HG02610 (cell line): ENCODE results near the gene CIP2A.
A peak's percentile ranks its signal among the peaks of the same experiment; 100 is the strongest.

ENCODE experiments used
- ATAC-seq: cut with Tn5 transposase; IDR thresholded peaks from one replicate; pipeline ENCODE4 v1.9.1; 2021; ENCODE audit warnings: mild to moderate bottlenecking, moderate library complexity; ENCODE audit not compliant: unreplicated experiment

CIP2A gene

DNA sequence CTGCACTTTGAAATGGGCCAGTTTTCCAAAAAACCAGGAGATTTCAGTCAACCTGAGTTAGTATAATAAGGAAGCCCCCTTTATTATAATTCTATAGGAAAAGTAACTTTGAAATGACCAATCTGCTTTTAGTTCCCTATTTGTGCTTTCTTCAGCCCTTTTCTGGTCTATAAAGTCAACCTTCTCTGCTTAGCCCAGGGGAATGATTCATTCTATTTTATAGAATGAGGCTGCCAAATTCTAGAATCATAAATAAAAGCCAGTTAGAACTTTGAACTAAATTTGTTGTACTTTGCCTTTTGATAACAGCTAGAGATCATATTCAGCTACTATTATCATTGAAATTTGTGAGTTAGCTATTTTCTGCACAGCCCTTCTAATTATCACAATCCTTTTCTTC lies 24.7 kb downstream of the CIP2A start:
- no peak for ATAC-seq

DNA sequence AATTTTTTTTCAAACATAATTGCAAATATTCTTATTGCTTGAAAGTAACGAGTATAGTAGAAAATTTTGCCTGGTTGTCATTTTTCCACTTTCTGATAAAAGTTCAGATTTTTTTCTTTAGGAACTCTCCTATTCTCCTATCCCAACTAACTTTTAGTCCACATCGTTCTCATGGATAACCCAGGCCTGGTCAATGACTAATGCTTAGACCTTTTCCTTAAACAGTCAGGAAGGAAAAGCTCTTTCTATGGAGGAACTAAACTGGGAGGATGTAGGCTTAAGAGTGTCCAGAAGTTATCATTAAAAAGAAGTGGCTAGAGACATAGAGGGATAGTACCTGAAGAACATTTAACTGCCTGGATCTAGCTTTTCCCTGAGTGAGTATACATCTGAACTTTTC lies 26.7 kb downstream of the CIP2A start:
- no peak for ATAC-seq

DNA sequence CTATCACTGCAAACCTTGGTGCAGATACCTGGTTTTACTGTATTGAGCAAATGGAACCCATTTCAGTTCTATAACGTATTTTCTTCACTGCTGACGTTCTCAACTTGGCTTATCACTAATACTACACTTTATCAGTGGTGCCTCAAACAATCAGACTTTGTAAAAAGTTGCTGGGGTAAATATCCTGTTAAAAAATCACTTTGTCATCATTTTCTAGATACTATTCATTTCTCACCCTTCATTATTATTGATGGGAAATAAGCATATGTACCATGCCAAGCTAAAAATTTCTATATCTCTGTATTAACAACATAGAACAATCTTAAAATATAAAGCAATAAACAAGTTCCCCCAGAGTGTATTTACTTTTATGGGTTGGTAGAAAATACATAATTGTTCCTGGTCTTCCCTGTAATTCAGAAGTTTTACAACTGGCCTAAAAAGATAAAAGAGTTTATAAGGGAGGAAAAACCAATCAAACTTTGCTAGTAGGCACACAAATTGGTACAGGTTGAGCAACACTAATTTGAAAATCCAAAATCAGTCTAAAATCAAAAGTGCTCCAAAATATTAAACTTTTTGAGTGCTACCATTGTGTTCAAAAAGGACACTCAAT lies 33.2 kb downstream of the CIP2A start:
- no peak for ATAC-seq

DNA sequence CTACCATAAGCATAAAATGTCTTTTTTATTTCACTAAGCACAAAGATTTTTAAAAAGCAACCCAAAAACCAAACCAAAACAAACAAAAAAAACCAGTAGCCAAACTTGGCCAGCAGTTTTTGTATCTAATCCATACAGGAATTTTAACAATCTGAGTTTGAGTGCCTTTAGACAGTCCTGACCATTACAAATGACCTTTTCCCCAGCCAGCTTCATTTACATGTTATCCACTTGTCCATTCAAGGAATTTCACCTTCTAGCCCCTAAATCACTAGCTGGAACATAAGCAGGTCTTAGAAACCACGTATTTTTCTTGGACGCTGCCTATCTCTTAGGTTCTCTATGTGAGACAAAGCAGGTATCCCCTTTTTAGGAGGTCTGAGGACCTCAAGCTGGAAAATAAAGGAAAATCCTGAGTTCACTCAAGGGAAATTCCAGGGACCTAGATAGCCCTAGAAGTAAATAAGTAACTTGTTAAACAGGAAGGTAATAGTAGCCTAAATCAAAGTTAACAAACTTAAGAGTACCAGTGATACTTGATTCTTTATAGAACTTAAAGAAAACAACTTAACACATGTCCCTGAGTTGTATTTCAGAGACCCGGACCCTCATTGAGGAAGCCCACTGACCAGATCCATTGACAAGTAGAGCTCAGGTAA lies 34.2 kb downstream of the CIP2A start:
- no peak for ATAC-seq

DNA sequence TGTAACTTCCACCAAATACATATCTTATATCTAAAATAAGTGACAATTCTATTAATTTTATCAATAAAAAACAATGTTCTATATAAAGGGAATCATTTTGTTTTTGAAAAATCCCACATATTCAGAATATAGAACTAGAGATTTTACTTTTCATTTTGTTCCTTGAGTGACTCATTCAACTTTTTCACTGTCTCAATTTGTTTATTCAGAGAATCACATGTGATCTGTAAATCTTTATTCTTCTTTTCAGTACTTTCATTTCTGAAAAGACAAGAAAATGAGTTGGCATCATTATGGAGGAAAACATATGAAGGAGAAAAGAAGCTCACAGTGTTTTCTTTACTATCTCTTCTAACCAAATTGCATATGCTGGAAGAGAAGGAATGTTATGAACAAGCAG lies 35.0 kb downstream of the CIP2A start:
- ATAC-seq, result no peak

DNA sequence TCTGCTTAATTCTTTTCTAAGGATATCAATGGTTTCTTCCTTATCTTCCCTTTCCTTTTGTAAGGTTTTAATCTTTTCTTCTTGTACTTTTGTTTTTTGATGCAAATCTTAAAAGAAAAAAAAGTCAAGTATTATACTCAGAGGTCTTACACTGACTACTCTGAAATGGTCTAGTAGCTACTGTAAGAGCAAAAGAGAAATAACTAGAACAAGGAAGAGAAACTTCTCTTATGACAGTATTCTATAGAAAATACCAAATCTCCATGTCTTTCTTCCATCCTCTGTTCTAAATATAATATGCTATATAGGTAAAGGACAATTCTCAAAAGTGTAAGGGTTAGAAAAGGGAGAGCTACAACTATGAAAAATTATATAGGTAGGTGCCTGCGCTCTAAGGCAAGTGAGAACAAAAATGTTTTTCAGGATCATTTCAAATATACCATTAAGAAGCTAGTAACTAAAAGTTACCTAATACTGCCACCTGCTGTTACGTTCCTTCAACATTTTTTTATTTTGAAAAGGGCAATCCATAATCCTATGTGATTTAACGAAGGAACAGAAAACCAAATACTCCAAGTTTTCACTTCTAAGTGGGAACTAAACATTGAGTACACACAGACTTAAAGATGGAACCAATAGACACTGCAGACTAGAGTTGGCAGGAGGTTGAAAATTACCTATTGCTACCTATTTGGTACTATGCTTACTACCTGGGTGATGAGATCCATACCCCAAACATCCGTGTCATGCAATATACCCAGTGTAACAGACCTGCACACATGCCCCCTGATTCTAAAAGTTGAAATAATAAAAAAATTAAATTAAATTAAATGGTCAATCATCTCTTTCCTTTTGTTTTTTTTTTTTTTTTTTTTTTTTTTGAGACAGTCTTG lies 36.7 kb downstream of the CIP2A start:
- ATAC-seq, result peak; percentile 51

DNA sequence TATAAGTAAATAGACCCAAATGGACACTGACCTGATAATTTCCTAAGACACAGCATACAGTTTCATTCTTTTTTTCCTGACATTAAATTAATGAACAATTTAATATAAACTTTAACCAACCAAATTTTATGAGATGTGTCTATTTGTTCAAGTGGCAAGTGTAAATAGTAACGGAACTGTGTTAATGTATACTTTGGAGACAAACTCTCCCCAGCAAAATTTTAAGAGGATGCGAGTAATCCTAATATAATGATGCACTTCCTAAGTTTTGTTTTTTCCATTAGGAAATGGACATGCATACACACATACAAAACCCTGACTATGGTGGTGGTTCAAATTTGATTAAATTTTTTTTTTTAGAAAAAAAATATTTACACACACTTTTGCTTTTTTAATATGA lies 40.4 kb downstream of the CIP2A start:
- no peak for ATAC-seq

DNA sequence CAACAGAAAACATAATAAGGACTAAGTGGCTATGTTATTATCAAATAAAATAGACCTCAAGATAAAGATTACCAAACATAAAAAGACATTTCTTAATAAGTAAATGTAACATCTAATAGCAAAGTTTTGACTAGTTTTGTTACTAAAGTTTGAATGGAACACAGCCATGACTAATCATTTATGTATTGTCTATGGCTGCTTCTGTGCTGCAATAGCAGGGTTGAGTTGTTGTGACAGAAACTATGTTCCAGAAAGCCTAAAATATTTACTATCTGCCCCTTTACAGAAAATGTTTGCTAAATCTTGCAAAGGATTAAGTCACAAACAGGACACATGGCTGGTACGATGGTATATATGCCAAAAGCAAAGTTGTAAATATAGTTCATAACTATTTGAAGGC lies 40.9 kb downstream of the CIP2A start:
- no peak for ATAC-seq

DNA sequence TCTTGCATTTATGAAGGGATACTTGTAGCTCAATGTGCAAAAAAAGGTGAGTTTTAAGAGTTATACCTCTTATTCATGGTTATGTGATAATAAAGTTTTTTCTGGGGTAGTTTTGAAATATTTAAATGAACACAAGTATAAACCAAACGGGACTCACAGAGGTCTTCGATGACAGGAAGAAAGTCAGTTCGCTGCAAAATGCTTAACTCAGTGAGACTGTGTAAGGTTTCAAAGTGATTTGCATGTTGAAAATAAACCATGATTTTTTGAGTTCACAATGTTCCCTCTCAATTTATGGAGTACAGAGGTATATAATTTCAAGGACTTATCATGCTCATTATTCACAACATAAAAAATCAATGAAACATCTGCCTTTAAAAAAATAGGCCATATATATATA lies 42.5 kb downstream of the CIP2A start:
- ATAC-seq, result no peak

DNA sequence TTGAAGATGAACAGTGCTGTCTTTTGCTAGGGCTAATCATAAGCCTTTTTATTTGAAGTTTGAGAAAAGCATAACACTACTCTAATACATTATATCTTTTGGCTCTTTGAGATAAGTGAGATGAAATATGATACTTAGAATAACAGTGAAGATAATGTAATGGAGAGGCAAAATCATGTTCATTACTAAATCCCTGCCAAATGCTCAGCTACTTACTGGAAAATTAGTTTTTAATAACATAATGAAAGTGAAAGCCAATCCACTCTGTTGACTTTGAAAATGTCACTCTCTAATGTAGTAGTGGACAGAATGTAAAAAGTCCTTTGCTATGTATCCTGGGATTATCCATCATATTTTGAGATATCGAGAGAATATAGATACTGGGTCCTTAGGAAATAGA lies 43.0 kb downstream of the CIP2A start:
- peak; percentile 64 for ATAC-seq

DNA sequence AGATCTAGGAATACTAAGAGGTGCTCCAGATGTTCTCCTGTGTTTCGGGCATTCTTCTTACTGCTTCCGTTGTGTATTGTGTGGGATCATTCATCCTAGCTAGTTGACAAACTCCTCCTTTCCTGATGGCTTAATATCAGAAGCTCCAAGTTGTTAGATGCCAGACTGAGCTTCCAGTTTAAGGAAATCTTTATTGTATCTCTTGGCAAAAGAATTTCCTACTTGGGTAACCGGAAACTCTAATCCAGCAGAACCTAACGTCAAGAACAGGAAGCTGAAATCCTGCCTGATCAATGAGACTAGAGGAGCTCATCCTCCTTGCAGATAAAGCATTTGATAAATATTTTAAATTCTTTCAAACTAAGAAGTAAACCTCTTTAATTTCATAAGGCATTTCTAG lies 51.2 kb downstream of the CIP2A start:
- ATAC-seq, result no peak

DNA sequence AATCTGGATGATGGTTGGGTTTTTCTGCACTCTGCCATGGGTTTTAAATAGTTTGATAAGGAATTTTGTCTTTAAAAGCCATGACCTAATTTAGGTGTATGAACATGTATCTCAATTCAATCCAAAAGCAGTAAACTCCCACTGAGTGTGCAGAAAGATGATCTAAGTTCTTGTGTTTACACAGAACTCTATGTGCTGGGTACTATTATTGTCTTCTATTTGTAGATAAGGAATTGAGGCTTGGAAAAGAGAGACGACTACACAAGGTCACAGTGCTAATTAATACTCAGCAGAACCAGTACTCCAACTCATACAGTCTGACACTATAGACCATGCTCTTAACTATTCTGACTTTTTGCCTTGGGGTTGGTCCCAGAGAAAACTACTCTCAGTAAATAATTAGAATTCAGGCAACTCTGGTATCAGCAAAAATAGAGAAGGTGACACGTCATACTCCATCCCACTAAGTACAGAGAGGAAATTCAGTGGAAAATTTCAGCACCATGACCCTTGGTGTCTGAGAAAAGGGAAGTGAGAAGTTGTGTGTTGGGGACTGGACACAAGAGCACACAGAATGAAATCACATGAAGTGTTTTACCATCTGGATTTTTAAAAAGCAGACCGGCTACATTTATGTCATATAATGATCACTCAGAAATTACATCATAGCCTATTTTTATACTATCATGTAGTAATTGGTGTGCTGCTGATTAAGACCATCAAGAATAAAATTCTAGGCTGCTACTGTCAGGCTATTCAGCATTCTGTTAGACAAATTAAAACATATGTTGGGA lies 60.6 kb downstream of the CIP2A start:
- peak; percentile 93 for ATAC-seq

DNA sequence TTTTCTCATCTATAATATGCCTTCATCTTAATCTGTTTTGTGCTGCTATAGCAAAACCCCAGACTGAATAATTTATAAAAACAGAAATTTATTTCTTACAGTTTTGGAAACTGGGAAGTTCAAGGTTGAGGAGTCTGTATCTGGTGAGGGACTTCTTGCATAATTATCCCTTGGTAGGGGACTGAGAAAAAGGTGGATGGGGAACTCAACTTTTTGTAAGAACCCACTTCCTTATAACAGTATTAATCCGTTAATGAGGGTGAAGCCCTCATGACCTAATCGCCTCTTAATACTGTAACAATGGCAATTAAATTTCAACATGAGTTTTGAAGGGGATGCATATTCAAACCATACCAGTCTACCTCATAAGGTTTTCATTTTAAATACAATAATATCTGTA lies 61.4 kb downstream of the CIP2A start:
- ATAC-seq, result no peak

DNA sequence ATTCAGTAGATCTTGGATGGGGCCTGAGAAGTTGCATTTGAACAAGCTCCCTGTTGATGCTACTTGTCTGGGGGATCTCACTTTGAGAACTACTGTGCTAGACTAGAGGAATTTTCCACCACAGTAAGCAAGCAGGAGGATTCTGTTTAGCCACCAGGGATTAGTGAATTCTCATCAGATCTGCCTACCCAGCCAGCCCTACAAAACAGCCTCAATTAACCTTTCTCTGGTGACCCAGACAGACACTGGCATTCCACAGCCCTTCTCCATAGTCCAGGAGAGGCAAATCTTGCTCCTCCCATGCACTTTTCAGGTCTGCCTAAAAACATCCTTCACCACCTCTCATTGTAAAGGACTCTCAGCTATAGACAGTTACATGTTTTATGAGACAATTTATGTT lies 62.1 kb downstream of the CIP2A start:
- ATAC-seq, result no peak

DNA sequence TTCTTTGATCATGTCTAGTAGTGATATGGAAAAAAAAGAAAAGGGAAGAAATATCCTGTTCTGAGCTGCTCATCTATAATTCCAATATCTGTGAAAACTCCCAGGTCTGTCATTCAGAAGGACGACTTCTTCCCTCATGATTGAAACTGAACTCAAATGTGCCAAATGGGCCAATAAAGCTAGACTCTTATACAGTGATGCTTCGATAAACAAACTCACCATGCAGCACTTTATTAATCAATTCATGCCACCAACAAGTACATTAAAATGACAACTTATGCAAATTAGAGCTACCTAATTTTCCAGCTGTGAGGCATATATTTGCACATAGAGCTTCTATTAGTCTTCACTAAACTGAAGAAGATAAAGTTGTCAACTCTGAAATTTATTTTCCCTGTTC lies 63.3 kb downstream of the CIP2A start:
- no peak for ATAC-seq

DNA sequence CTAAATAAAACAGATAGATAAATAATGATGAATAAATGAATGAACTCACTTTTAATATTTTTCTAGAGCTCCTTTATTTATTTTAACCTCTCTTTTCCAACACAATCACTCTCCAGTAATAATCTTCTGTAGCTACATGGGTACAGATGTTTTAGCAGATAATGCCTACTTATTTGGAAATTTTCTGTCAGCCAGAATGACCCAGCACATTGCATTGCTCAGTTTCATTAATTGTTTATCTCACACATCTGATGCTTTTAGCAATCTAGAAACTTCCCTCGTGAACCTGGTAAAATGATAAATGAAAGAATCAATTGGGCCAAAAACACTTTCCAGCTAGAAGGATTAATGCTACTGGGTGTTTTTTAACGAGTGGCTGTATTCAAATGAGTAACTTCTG lies 64.0 kb downstream of the CIP2A start:
- ATAC-seq, result no peak

DNA sequence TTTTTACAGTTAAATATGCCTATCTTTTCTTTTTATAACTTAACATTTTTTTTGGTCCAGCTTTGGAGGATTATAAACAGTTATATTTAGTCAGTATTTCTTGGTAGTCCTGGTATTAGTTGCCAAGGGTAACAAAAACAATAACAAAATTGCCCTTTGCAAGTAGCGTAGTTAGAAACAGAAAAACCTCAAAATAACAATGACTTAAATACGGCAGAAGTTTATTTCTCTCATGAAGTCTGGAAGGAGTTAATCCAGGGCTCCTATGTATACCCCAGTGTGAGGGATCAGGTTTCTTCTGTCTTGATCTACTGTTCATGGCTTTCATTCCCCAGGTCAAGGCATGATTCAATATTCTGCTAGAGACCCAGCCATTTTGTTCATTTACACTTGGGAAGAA lies 64.7 kb downstream of the CIP2A start:
- no peak for ATAC-seq

DNA sequence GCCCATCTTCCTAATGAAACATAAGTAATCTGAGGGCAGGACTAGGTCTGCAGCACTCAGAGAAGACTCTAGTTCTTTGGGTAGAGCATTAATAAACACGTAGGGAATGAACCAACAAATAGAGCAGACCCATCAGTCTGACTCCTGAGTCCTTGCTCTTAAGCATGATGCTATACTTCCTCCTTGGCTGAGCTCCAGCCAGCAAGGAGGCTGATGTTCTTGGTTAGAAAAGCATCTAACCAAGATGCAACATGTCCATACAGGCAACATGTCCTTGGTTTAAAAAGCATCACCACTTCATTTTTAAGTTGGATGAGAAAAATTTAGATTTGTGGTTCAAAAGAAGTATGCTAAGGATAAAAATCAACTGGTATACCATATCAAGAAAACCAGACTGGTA lies 70.3 kb downstream of the CIP2A start:
- ATAC-seq, result no peak

DNA sequence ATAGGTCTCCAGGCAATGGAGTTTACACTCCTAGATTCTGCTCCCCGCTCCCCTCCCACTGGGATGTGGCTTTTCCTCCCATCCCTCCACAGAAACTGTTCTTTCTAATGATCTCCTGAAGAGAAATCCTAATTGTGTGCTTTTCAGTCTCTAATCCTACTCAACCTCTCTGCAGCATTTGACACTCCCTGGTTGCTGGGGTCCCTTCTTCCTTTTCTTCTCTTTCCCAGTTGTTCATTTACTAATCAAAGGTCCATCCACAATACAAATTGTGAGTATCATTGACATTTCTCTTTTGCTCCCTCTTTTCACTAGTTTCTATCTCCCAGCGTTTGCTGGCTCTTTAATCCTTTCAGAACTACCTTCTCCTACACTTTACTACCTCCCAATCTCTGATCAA lies 72.4 kb downstream of the CIP2A start:
- ATAC-seq, result no peak

DNA sequence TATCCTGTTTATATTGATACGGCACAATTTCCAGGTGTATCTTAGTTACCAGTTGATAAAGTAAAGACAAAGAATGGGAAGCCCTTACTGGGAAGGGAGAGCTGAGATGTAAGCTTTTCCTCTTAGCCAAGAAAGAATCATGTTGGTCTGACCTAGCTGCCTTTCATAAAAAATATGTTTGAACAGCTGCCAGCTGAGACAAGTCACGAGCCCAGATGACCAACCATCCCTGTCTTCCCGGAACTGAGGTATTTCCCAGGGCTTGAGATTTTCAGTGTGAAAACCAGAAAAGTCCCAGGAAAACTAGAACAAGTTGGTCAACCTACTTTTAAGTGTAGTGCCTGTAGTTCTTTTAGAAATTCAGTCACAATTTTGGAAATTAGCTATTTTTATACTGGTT lies 75.3 kb downstream of the CIP2A start:
- no peak for ATAC-seq

DNA sequence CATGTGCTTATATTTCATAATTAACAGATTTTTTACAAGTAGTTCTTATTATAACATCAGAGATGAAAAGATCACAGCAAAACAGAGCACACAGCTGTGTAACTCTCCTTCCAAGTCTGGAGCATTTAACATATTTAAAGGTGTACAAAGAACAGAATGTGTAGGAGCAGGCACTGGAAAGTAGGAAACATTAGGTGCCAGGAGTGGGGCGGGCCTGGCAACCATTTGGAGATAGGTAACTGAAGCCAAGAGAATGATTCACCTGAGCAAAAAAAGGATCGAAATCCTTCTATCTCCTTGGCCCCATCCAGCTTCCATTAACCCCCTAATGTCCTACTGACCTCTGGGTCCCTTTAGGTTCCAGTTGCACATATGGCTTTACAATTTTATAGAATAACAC lies 76.6 kb downstream of the CIP2A start:
- ATAC-seq, result no peak
